Stimulated activated CD8-positive, alpha-beta memory T cell treated with anti-CD3 and anti-CD28 coated beads, Interleukin-12 subunit alpha, Interleukin-12 subunit beta, amount 100 ng/mL, for 24 hours (primary cell): ENCODE measurements around the gene DIAPH2.

Experiments
- DNase-seq: peaks from one replicate; pipeline ENCODE4 v3.0.0-alpha.2; 2020; ENCODE audit errors: extremely low read depth

Gene DIAPH2

DNA sequence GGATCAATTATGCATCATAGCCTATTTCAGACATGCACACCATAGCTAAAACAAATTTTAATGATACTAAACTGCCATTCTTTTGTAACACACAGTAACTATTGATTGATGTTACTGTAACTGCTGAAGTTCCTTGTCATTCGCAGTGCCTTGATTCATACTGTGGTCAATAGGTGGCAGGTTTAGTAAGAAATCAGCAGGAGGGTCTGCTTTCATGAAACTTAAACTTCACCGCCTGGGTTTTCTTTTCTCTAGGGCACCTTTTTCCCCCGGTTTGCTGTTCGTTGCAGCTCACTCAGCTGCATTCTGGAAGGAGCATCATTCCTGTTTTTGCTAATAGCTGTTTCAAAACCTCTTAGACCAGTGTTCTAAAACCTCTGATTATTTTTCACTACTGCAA, 287.2 kb downstream of the DIAPH2 start:
- DNase-seq = no peak

DNA sequence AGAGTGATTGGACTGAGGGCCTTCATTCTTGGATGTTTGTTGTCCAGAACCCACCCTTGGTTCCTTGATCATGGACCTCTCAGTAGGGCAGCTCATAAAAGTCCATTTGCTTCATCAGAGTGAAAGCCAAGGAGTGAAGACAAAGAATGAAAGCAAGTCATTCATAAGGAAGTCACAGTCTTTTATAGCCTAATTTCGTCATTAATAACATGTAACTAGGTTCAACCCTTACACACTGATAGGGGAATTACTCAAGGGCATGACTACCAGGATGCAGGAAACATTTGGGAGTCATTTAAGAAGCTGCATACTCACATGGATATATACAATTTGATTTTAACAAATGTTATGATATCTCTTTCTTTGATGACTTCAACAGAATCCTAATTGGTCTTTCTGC, 294.3 kb downstream of the DIAPH2 start:
- no peak for DNase-seq

DNA sequence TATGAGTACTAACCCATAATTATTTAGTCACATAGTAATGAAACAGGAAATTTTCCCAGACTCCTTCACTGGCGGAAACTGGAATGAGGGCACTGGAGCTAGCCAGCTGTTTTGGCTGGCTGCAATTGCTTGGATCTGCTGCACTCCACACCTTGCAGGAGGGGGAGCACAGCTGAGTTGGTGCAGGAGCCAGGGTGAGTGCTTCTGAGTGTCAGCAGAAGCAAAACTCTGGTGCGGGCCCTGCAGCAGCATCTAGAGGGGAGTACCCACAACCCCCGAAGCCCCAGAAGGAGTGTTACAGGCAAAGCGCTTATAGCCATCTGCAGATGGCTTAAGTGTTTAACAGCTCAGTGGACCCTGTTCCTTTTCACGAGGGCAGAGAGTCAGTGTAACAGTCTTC, 295.1 kb downstream of the DIAPH2 start:
- DNase-seq = no peak

DNA sequence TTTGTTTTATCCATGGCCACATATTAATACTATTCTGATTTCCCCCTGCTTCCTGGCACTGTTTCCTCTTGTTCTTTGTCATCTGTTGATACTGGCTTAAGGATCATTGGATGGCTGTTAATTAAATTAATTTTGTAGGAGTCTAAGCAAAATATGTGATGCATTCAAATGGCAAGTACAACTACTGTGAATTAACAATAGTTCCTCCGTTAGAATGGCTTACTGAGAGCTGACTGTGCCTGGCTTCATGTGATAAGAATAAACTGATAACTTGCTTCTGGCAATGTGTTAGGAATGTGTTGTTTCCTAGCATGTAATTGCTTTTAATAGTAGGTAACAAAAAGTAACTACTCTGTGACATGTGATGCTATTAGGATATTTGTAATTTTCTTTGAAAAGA, 297.5 kb downstream of the DIAPH2 start:
- no peak for DNase-seq

DNA sequence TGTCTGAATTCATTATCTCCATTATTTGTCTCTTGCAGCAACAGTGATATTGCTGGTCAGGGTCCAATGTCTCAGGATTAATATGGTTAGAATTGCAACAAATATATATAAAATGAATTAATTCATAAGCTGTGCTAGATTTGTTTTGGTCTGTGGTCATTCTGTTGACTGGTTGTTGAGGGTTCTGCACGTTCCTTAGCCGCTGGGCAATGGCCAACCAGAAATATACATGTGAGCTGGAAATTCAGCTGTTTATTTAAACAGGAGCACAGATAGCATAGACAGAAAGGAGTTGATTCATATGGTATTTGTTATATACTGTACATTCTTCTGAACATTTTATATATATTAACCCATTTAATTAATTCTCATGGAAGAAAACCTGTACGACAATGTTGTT, 299.9 kb downstream of the DIAPH2 start:
- DNase-seq = no peak

DNA sequence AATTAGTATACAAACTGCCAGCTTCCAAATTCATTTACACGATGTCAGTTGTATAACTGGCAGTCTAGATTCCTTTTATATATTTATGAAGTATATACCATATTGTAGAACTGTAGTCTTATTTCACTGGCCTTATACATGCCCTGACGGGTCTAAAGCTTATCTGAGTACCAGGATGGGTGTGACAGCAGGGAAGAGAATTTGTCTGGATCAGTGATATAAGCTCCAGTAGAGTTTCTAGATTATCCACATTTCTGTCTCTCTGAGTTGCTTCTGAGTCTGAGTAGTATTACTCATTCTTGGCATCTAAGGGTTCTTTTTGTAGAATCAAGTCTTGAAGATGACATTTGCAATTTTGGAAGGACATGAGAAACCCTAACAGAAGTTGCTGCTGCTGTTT, 300.4 kb downstream of the DIAPH2 start:
- no peak for DNase-seq

DNA sequence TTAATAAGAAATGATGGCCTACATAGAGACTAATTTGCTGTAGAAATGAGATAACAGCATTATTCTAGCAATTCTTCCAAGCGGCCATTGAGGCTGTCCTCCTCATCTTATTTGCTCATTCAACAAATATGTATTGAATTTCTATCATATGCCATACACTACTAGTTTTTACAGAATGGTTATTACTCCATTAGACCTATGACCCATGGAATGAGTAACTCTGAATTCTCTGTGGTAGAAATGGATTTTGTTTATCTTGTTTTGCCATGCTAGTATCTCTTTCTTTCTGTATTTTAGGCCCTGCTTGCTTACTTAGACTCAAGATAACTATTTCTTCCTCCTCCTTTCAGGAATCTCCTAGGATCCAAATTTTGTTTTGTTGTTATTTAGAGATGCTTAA, 302.6 kb downstream of the DIAPH2 start:
- no peak for DNase-seq

DNA sequence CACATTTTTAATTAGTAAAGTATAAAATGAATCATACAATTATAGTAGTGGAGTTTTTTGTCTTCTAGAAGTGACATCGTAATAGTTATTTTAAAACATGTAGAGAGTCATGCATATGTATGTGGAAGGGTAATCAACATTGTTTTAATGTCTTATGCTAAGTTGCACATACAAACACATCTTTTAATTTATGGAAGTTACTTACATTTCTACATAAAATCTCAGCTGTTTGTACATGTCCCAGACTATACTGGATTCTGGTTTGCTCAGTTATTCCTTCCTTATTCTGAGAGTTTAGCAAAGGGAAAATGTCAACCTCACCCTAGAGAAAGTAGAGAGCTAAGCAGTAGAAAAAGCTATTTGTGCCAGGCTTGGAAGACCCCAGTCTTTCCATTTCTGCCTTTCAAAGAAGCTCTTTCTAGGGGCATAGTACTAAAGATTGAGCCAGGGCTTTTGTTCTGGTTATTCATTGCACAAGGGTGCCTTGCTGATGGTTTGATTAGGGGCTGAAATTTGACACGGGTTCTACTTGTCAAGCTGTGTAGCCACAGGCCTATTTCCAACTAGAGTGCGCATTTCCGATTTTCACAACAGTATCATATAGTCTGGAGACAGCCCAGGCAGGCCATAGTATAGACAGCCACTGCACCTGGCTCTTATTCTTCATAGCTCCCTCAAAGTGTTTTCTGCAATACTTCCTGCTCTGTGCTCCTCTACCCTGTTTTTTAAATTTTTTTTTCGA, 305.4 kb downstream of the DIAPH2 start:
- DNase-seq = no peak

DNA sequence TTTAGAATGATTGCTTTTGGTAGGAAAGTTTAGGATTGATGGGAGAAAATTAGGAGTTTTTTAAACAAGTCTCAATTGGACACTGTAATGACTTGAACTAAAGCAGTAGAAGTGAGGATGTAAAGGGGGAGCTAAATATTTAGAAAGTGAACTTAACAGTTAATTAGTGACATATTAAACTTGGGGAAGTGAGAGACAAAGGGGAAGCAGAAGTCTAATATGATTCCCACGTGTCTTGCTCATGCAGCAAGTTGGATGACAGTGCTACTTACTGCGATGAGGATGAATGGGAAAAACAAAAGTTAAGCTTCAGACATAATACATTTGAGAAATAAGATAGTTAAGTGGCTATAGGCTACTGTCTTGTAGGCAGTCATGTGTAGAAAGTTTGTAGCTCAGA, 309.5 kb downstream of the DIAPH2 start:
- no peak for DNase-seq

DNA sequence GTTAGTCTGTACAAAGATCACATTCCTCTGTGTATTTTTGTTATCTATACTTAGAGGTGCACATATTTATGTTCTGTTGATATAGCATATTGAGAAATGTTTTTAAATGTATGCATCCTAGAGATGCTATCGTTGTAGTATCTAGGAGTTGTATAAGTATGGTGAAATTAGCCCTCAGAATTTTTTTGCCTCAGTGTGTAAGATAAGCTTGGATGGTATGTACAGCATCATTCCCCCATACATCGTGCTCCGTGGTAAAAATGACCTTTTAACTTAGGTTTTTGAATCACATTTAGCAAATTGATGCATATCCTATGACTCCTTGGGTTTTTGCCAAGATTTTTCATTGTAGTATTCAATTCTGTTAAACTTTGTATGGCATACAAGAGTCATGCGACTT, 312.6 kb downstream of the DIAPH2 start:
- DNase-seq = no peak

DNA sequence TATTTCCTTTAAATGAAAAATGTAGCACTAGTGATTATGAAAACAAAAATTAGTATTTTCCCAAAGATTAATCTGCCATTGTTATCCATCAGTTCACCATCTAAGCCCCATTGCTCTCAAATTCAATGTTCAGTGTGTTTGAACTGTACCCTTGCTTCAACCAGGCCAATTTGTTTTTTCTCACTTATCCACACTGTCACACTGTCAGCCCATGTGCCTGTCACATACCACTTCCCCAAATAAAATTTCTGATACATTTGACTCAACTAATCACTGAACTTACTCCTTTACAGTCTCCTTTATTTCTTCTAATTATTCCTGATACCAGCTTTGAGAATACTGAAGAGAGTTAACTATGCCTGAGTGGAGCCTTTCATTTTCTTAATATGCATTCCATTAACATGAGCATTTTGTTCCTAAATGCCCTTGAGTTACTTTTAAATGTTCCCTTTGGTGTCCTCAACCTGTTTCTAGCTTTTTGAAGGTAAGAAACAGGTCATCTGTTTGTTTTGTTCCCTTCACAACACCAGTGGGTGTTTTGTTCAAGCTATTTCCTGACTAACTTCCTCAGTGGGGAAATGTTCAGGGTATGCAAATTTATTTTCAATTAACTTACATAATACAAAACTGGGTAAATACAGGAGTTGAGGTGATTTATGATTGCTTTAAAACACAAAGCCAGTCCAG, 316.2 kb downstream of the DIAPH2 start:
- no peak for DNase-seq

DNA sequence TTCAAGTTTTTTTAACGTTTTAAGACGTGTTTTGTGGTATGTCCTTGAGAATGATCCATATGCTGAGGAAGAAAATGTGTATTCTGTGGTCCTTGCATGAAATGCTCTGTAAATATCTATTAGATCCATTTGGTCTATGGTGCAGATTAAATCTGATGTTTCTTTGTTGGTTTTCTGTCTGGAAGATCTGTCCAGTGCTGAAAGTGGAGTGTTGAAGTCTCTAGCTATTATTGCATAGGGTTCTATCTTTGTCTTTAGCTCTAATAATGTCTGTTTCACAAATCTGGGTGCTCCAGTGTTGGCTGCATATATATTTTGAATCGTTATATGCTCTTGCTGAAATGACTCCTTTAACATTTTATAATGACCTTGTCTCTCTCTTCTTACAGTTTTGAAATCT, 321.5 kb downstream of the DIAPH2 start:
- no peak for DNase-seq

DNA sequence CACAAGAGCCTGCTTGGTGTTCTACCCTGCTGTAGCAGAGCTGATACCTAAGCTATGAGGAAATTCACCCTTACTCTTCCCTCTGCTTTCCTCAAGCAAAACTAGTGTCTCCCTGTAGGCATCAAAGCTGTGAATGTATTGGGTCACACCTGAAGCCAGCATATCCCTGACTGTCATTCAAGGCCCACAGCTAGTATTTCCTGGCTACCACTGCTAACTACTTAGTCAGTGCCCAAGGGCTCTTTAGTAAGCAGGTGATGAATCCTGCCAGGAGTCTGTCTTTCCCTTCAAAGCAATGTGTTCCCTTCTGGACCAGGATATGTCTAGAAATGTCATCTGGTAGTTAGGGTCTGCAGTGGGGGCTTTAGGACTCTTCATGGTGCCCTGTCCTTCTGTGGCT, 324.7 kb downstream of the DIAPH2 start:
- DNase-seq = no peak

DNA sequence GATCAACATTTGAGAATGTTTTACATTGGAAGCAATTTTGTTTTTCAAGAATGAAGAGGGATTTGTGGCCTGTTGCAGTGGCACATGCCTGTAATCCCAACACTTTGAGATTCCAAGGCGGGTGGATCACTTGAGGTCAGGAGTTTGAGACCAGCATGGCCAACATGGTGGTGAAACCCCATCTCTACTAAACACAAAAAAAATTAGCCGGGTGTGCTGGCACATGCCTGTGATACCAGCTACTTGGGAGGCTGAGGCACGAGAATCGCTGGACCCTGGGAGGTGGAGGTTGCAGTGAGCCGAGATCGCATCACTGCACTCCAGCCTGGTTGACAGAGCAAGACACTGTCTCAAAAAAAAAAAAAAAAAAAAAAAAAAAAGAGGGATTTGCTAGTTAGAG, 326.9 kb downstream of the DIAPH2 start:
- no peak for DNase-seq

DNA sequence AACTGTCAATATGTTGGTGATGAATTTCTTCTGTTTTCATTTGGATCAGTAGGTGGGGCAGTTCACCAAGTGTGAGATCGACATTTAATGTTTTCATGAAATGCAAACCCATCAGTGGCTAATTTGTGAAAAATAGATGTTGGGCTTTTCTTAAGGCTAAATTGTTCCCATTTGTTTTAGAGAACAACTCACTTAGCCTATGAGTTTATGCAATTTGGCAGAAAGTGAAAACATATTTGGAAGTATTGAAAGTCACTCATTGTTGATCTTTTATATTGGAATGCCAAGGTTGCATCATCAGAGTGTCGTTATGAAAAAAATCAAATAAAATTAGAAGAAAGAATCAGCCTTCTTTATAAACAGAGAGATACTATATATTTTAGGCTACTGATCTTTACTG, 331.5 kb downstream of the DIAPH2 start:
- no peak for DNase-seq

DNA sequence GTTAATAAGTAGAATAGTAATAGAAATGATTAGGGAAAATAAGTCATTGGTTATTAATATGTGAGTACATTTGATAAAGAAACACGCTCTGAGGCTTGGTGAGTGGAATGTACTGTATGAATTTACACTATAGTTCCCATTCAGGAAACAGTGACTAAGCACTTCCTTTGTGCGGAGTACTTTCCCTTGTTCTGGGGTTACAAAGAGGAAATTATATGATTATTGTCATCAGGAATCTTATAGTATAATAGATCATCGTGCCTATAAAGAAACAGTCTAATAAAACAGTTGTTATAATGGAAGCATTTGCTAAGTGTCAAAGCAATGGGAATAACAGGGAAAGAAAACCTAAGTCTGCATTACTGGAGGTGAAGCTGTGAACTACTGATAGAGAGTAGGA, 337.0 kb downstream of the DIAPH2 start:
- no peak for DNase-seq

DNA sequence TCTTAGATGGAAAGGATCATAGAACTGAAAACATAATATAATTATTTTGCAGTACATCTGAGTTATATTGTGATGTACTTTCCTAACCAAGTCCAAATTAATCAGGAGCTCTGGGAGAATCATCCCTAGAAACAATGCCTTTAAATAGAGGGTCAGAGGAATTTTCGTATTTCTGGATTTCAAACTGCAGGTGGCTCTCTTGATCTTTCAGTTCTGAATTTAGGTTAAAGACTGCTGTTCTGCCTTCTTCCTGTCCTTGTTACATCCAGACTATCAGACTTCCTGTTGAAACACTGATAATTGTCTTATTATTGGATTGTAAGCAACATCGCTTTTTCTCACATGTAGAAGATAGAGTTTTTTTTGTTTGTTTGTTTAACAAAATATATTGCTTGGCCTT, 341.8 kb downstream of the DIAPH2 start:
- no peak for DNase-seq

DNA sequence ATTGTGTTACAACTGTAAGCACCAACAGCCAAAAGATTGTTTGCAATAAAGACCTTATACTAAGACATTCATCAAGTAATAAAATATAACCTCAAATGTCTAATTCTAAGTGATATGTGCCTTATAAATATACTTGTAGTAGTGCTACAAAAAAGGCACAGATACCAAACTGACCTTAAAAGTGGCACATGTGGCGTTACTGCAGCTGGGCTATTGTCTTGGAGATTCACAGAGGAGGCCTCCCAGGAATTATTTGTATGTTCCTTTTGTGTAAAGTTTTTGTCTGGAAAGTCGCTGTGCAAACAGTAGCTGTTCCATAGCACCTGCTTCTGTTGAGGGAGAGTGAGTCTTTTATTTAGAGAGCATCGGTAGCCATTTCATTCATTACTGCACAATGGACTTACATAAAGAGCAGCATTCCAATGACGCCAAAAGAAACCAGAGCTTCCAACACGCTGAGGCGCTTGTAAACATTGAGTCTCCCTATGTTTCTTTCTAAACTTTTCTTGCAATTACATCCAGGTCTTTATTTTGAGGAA, 342.8 kb downstream of the DIAPH2 start:
- no peak for DNase-seq

DNA sequence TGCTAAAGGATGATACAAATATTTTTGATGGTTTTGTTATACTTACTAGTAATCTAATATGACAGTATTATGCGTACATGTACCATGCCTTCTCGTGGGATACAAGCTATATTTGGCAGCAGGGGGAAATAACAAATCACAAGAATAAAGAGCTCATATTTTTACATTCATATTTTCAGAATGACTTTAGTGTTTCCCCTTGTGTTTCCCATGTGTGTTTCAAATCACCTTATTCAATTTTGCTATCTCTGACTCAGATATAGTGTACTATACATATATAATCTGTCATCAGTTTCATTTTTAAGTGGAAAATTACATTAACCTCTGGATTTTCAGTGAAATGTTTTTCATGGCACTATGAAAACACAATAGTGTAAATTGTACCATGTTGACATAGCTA, 345.8 kb downstream of the DIAPH2 start:
- no peak for DNase-seq

DNA sequence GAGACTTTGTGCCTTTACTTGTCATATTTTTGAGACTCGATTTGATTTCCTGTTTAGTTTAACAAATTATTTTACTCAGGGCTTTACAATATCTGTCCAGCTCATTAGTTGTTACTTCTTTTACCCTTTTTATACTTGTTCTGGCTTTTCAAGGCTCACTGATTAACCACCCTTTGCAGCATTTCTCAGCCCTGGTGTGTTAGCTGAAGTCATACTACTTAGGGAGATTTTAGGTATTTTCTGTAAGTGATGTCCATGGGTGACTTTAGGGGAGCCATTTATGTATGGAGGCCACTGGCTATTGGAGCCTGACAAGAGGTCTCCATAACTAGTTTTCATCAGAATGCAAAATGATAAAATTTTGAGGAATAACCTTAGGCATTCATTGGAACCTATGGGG, 346.3 kb downstream of the DIAPH2 start:
- DNase-seq = no peak

DNA sequence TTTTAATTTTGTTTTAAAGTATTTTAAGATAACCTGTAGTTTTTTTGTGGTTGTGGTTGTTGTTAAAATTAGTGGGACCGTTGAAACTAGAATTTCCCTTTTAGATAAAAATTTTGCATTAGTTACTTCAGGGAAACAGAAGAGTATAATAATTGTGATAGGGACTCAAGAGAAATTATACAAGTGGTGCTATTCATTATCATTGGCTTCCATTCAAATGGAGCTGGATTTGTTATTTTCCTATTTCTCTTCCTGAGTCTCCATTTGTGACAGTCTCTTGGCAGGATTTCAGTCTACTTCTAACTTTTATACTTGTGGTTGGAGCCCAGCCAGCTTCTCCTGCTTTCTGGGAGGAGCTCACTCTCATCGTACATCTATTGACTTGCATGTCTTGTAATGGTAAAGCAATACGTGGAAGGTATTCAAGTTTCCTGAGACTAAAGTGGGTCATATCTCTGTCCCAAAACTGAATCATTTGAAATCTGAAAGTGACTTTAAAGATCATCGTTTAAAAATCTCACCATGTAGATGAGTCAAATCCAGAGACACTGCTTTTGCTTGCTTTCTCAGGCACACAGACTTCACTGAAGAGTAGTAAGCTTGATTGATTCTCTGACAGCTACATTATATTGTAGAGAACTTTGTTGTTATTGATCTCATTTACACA, 354.9 kb downstream of the DIAPH2 start:
- no peak for DNase-seq

DNA sequence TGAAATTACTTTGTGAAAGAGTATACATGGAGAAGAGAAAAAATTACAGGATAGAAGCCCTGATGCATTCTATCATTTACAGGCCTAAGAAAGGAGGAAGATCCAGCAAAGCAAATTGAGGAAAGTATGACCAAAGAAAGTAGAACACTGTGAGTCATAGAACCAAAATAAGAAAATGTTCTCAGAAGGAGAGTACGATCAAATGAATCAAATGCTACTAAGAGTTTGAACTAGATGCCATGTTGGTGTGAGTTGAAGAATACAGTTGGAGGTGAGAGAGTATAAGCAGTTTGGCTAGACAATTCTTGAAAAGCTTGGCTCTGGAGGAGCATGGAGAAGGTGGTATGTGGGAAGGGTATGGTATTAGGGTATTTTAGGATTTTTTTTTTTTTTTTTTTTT, 360.8 kb downstream of the DIAPH2 start:
- DNase-seq = no peak

DNA sequence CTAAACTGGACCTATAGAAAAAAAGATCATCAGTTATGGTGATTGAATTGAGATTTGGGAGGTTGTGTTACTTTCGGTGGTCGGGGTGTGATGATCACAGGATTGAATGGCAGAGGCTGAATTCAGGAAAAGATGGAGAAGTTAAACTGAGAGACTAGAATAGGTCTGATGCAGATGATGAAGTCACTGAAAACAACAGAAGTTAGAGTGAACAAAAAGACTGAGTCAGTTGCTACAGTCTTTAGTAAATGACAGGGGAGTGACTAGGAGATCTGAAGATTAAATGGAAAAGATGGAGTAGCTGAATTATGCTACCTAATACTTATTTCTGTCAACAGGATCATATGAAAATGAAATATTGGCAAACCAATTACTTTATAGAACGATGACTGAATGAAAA, 362.2 kb downstream of the DIAPH2 start:
- DNase-seq = no peak
